Measurements from ENCODE around the gene CEP72.

DNA sequence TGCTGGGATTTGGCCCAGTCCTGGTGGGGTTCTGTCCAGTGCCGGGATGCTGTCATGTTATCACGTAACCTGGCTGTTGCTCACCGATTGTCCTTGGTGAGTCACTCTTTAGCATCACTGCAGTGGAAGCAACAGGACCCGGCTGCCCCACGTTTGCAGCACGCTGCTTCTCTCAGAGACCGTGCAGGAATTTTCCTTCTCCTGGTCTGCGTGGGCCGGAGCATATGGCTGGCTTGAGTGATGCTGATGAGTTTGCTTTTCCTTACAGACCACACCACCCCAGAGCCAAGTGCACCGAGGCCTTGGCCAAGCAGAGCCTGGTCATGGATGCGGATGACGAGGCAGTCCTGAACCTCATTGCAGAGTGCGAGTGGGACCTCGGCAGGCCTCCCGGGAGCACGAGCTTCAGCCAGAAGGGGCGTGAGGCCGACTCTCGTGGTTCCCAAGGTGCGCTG is 21.4 kb downstream of the CEP72 start:
- TF ChIP-seq, protein P1, sequence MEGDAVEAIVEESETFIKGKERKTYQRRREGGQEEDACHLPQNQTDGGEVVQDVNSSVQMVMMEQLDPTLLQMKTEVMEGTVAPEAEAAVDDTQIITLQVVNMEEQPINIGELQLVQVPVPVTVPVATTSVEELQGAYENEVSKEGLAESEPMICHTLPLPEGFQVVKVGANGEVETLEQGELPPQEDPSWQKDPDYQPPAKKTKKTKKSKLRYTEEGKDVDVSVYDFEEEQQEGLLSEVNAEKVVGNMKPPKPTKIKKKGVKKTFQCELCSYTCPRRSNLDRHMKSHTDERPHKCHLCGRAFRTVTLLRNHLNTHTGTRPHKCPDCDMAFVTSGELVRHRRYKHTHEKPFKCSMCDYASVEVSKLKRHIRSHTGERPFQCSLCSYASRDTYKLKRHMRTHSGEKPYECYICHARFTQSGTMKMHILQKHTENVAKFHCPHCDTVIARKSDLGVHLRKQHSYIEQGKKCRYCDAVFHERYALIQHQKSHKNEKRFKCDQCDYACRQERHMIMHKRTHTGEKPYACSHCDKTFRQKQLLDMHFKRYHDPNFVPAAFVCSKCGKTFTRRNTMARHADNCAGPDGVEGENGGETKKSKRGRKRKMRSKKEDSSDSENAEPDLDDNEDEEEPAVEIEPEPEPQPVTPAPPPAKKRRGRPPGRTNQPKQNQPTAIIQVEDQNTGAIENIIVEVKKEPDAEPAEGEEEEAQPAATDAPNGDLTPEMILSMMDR (IDR thresholded peaks at IDR 0.05): no peak
- TF ChIP-seq POLR2A (IDR thresholded peaks at IDR 0.05; ENCODE audit: low read depth) (no peak), EP300 (IDR thresholded peaks at IDR 0.05) (no peak)

Data from esophagus muscularis mucosa (tissue), 4 donors.